ENCODE measurements around the gene HLF.

DNA sequence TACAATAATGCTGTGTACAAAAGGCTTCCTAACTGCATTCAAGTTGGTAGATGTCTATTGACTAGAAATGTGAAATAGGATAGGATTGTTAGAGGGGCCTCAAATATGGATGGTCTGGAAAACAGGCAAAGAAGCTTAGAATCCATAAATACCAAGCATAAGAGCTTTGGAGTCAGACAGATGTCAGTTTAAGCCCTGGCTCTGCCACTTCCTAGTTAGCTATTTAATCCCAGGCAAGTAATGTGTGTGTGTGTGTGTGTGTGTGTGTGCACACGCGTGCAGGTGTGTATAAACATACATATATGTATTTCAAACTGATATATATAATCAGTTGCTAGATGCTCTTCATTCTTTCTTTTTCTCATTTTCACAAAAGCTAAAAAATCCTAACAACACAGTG, 90.2 kb downstream of the HLF start:
- TF ChIP-seq CTCF (IDR thresholded peaks at IDR 0.05): no peak
- no peak for TF ChIP-seq POLR2AphosphoS5 (IDR thresholded peaks at IDR 0.05)
- no peak for TF ChIP-seq POLR2A (IDR thresholded peaks at IDR 0.05)
